HG03095 (cell line): ENCODE data around the gene PYHIN1.

ENCODE experiments used
- ATAC-seq: cut with Tn5 transposase; IDR thresholded peaks from one replicate; pipeline ENCODE4 v1.9.1; 2021; ENCODE audit warnings: moderate library complexity; ENCODE audit not compliant: unreplicated experiment

PYHIN1 gene

GRCh38 chr1:159011751-159012150 is 80.4 kb downstream of the PYHIN1 start:
- no peak for ATAC-seq

GRCh38 chr1:159012495-159012894 is 81.1 kb downstream of the PYHIN1 start:
- ATAC-seq: peak; percentile 24

GRCh38 chr1:159014003-159014571 is 82.7 kb downstream of the PYHIN1 start:
- ATAC-seq: no peak

- no peak for ATAC-seq
These were observed 83.5 kb downstream of the PYHIN1 start for GRCh38 chr1:159014851-159015250.

GRCh38 chr1:159015440-159015909 is 84.1 kb downstream of the PYHIN1 start:
- ATAC-seq: peak; percentile 92

- no peak for ATAC-seq
These were observed 92.4 kb downstream of the PYHIN1 start for GRCh38 chr1:159023723-159024122.

- ATAC-seq: no peak
These were observed 93.7 kb downstream of the PYHIN1 start for GRCh38 chr1:159025043-159025442.
